Osteocyte (in vitro differentiated cells): ENCODE measurements around the gene VAMP3. TPM values are rescaled to one million over a fixed set of nuclear protein-coding genes. Genes with fewer than 3 reads are reported as not detected.

Experiments used
- DNase-seq: peaks from one replicate; pipeline ENCODE4 v3.0.0; 2021; ENCODE audit warnings: mixed read lengths; ENCODE audit not compliant: unreplicated experiment; ENCODE audit errors: extremely low spot score
- H3K27ac Mint-ChIP-seq: one replicate; pipeline ENCODE4 v1.8.0; 2021; ENCODE audit warnings: mild to moderate bottlenecking, mixed read lengths; ENCODE audit not compliant: unreplicated experiment
- H3K27me3 Mint-ChIP-seq: one replicate; pipeline ENCODE4 v1.8.0; 2021; ENCODE audit warnings: mixed read lengths; ENCODE audit not compliant: unreplicated experiment
- H3K36me3 Mint-ChIP-seq: one replicate; pipeline ENCODE4 v1.8.0; 2021; ENCODE audit warnings: mixed read lengths; ENCODE audit not compliant: unreplicated experiment
- H3K4me1 Mint-ChIP-seq: one replicate; pipeline ENCODE4 v1.8.0; 2021; ENCODE audit warnings: mixed read lengths; ENCODE audit not compliant: unreplicated experiment
- H3K4me3 Mint-ChIP-seq: one replicate; pipeline ENCODE4 v1.8.0; 2021; ENCODE audit warnings: mild to moderate bottlenecking, moderate library complexity, mixed read lengths; ENCODE audit not compliant: unreplicated experiment
- H3K9me3 Mint-ChIP-seq: one replicate; pipeline ENCODE4 v1.8.0; 2021; ENCODE audit warnings: mixed read lengths; ENCODE audit not compliant: unreplicated experiment
- total RNA-seq: library from RNA; stranded (reverse); gene quantifications from 2 replicates; pipeline ENCODE4 v1.2.1, GENCODE V29; 2021
- TF ChIP-seq, protein P1 (sequence below): fragments of 200-600 bp; sonication (generic); IDR thresholded peaks from 2 replicates; pipeline ENCODE4 v1.5.0; 2021; ENCODE audit warnings: antibody characterized with exemption, mild to moderate bottlenecking, moderate library complexity

Gene VAMP3
- total RNA-seq, 1 donor from 2014 or later: 116 TPM

DNA sequence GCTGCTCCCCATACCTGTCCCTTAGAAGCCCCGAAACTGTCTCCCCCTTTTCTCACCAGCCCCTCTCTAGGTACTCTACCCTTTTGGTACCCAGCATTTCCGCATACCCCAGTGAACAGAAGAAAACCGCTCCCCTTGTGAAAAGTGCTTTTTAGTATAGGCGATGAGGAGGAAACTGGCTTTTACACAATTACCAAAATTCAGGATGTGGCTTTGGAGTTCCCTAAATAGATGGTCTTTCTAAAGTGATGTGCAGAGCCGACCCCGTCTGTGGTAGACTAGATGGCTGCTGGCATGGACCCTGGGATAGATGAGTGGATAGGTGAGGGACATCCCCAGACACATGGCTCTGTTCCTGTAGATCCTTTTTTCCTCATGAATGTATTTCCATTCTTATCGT lies 10.4 kb downstream of the VAMP3 start:
- H3K4me3 Mint-ChIP-seq: no peak overlapping the region
- TF ChIP-seq, protein P1, sequence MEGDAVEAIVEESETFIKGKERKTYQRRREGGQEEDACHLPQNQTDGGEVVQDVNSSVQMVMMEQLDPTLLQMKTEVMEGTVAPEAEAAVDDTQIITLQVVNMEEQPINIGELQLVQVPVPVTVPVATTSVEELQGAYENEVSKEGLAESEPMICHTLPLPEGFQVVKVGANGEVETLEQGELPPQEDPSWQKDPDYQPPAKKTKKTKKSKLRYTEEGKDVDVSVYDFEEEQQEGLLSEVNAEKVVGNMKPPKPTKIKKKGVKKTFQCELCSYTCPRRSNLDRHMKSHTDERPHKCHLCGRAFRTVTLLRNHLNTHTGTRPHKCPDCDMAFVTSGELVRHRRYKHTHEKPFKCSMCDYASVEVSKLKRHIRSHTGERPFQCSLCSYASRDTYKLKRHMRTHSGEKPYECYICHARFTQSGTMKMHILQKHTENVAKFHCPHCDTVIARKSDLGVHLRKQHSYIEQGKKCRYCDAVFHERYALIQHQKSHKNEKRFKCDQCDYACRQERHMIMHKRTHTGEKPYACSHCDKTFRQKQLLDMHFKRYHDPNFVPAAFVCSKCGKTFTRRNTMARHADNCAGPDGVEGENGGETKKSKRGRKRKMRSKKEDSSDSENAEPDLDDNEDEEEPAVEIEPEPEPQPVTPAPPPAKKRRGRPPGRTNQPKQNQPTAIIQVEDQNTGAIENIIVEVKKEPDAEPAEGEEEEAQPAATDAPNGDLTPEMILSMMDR: no peak
- H3K27ac Mint-ChIP-seq: no peak overlapping the region
- no peaks in the 10 kb centered on the region for H3K27me3 Mint-ChIP-seq
- peaks cover 25% of the 10 kb centered on the region for H3K36me3 Mint-ChIP-seq
- H3K9me3 Mint-ChIP-seq: no peaks in the 10 kb centered on the region
- DNase-seq: no peak
- H3K4me1 Mint-ChIP-seq: peaks cover 13% of the 10 kb centered on the region

DNA sequence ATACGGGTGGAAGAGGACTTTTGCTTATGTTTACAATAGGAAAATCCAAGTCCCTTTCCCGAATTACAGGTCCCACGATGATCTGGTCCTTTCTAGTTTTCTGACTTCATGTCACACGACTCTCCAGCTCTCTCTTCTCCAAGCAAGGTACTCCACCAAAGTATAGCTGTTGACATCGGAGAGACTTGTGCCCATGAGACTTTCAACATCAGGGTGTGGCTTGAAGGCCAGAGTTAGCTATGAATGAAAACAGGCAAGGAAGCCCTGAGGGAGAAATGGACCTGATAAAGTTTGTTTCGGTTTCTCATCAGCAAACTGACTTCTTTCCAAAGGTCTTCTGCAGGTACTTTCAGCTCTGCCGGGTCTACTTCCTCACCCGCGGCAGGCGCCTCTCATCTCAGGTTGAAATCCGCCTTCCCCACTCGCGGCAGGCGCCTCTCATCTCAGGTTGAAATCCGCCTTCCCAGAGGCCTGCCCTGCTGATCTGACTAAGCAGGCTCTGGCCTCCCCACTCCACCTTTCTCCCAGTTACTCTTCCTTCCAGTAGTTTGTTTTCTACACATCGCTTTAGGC lies 10.9 kb downstream of the VAMP3 start:
- Mint-ChIP-seq H3K27ac (no peak overlapping the region), H3K9me3 (no peaks in the 10 kb centered on the region), H3K27me3 (no peaks in the 10 kb centered on the region), H3K4me1 (peaks cover 13% of the 10 kb centered on the region), H3K4me3 (no peak overlapping the region), H3K36me3 (peaks cover 24% of the 10 kb centered on the region)
- TF ChIP-seq, protein P1: no peak
- no peak for DNase-seq

DNA sequence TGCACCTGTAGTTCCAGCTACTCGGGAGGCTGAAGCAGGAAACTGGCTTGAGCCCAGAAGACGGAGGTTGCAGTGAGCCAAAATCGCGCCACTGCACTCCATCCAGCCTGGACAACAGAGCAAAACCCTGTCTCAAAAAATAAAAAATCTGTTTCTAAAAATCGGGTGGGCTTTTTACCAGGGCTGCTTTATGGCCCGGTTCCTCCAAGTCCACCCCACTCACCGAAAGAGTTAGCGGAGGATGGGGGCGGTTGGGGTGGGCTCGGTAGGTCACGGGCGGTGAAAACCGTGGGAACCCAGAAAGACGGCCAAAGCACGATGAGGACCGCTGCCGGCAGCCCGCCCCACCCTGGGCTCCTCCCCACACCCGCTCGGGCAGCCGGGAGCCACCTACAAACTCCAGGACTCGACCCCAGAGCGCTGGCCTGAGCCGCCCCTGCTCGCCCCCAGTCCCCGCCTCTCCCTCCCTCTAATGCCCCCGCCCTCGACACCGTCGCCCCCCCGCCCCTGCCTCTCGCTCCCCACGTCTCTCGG lies 12.1 kb downstream of the VAMP3 start:
- TF ChIP-seq, protein P1: no peak
- no peaks in the 10 kb centered on the region for H3K9me3 Mint-ChIP-seq
- H3K36me3 Mint-ChIP-seq: peaks cover 11% of the 10 kb centered on the region
- peak overlapping the region; percentile 67 for H3K27ac Mint-ChIP-seq
- peak overlapping the region; percentile 80 for H3K4me3 Mint-ChIP-seq
- DNase-seq: no peak
- H3K27me3 Mint-ChIP-seq: no peaks in the 10 kb centered on the region
- peaks cover 13% of the 10 kb centered on the region for H3K4me1 Mint-ChIP-seq

DNA sequence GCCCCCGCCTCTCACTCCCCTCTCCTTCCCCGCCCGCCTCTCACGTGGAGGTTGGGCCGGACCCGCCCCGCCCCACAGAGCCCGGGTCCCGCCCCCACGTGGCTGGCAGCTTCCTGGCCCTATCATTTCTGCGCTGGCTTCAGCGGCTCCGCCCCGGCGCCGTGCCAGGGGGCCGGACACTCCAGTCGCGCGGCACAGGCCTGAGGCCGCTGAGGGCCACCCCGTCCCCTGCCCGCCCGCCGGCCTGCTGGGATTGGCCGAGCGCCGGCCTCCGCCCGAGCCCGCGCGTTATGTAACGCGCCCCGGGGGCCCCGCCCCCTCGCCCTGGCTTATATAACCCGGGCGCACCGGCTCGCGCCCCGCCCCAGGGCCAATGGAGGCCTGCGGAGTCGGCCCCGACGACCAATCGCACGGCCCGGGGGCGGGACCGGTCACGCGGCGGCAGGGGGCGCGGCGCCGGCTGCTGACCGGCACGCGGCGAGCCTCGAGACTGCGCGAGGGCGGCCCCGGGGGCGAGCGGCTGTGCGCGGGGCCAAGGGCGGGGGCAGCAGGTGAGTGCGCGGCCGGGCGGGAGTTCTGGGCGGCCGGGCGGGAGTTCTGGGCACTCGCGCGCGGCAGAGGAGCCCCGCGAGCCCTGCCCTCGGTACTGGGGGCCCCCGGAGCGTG lies 12.9 kb downstream of the VAMP3 start, which contains the start of gene PER3:
PER3 (plus strand) TSS at position 466 of the 666 bp plus-strand sequence. CDS start 587 bp downstream, outside the sequence.
- peaks cover 8% of the 10 kb centered on the region for H3K36me3 Mint-ChIP-seq
- no peaks in the 10 kb centered on the region for H3K27me3 Mint-ChIP-seq
- H3K4me3 Mint-ChIP-seq: peak within 1 kb of the TSS; percentile 80
- H3K27ac Mint-ChIP-seq: peak within 1 kb of the TSS; percentile 67
- TF ChIP-seq, protein P1: no peak
- H3K4me1 Mint-ChIP-seq: peaks cover 13% of the 10 kb centered on the region
- H3K9me3 Mint-ChIP-seq: no peaks in the 10 kb centered on the region
- peak; percentile 100 for DNase-seq

DNA sequence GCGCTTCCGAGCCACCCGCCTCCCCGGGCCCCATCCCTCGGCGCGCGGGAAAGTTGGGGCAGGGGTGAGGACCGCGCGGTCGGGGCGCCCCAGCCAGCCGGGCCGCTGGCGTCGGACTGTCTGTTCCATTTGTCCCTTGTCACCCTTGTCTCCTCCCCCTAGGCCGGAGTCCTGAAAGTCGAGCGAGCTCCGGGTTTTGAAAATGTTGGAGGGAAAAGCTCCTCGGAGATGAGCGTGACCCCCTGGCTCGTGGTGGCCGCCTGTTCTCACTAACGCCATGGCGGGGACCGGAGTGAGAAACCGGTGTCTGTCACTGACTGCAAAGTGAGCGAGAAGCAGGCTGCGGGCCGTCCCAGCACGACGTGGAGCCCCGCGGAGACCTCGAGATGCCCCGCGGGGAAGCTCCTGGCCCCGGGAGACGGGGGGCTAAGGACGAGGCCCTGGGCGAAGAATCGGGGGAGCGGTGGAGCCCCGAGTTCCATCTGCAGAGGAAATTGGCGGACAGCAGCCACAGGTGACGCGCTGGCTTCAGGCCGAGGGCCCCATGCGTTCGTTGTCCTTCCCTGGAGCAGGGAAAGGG lies 13.5 kb downstream of the VAMP3 start:
- H3K9me3 Mint-ChIP-seq: no peaks in the 10 kb centered on the region
- peaks cover 13% of the 10 kb centered on the region for H3K4me1 Mint-ChIP-seq
- no peak for DNase-seq
- H3K4me3 Mint-ChIP-seq: peak overlapping the region; percentile 28
- TF ChIP-seq, protein P1: no peak
- H3K27ac Mint-ChIP-seq: no peak overlapping the region
- no peaks in the 10 kb centered on the region for H3K27me3 Mint-ChIP-seq
- peaks cover 11% of the 10 kb centered on the region for H3K36me3 Mint-ChIP-seq
